ENCODE data around the gene ZNF280D.

ZNF280D gene

DNA sequence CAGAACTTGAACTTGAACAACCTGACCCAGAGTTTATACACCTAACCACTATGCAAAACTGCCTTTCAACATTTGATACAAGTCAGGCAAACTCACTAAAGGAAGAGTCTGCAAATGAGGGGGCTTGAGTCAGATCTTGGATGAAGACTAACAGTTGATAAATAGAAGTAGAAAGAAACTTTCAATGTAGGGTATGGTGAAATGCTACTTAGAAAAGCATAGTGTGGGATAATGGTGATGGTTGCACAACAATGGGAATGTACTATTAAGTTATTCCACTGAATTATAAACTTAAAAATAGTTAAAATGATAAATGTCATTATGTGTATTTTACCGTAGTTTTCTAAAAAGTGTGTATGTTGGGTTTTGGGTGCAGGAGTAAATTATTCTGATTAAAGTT lies 19.7 kb upstream of the ZNF280D start:
- no peak for DNase-seq (ENCODE audit: low spot score)

DNA sequence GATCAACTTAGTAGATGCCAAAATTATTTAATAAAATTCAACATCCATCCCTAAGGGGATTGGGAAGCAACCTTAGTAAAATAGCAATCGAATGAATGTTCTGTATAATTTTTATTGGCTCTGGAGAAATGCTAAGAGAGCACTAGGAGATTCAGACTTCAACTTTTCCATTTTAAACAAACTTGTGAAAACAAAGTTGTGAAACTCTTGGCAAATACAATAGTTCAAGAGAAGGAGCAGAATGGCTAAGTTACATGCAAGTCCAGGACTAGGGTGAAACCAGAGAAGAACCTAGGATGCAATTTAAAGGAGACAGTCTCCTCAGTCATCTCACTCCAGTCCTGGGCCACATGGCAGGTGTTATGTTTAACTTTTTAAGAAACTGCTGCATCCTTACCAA lies 16.7 kb upstream of the ZNF280D start:
- DNase-seq (ENCODE audit: low spot score): no peak

DNA sequence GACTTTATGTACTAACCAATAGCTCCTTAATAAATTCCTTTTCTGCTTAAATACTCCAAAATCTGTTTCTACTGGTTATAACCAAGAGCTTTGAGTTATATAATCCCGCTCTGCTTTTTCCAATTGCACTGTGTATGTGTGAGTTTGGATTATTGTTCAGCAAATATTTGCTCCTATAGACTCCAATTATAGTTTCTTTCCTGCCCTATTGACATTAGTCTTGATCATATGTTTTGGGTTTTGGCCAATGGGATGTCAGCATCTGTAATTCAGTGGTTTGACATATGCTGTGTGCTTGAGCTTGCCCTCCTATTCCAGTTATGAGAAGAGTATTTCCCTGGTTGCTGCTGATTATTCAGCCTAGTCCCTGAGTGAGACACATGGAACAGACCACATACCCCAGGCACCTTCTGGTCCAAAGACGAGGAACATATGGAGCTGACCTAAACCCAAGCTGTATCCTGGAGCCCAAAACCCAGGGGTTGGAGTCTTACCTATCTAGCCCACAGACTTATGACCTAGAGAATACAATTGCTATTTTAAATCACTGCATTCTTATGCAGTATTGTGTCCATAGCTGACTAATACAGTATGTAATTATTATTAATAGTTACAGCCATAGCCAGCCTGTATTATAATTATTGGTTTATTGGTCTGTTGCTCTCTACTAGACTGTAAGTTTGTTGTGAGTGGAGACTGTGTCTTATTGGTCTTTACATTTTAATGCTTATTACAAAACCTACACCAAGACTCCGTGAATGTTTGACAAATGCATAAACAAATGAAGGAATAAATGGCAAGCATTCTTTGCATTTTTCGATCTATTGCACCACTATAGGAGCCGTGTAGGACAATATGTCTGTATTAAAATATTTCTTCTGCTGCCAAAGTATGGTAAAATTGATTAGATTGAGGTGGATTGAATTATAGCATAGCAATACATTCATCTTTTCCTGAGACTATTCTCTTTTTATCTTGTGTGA lies 11.7 kb upstream of the ZNF280D start:
- DNase-seq (ENCODE audit: low spot score): peak; percentile 54

DNA sequence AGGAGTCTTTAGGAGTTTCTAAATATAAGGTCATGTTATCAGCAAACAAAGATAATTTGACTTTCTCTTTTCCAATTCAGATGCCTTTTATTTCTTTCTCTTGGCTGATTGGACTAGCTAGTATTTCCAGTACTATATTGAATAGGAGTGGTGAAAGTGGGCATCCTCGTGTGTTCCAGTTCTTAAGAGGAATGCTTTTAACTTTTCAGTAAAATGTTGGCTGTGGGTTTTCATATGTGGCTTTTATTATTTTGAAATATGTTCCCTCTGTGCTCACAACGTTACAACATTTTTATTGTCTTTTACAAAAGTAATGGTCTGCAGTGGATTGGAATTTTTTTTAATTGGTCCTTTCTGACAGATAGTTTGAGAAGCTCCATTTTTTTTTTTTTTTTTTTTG lies 8.2 kb upstream of the ZNF280D start:
- no peak for DNase-seq (ENCODE audit: low spot score)

DNA sequence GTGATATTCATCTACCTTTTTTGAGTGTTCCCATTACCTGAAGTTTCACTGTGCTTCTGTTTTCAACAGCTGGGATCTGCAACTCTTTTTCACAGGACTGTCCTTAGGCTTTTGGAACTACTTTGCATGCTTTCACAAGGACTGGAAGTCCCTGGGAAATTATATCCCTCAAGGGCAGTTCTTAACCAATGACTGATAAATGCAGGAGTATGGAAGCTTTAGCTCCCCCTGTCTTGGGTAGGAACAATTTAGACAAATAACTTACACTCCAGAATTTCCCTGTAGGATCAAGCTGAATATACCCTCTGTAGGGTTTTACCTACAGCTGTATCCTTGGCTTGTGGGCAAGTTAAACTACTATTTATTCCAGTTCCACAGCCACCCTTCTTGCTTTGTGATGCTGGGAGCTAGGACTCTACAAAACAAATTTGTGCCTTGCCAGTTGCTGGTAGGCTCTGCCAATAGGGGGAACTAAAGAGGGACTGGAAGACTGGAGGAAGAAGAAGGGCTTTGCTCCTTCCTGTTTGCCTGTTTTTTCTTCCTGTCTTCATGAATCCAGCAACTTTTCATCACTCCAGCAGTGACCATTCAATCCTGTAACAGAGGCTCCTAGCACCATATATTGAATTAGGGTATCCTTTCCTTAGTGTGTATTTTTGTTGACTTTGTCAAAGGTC lies 6.8 kb upstream of the ZNF280D start:
- DNase-seq (ENCODE audit: low spot score): no peak

DNA sequence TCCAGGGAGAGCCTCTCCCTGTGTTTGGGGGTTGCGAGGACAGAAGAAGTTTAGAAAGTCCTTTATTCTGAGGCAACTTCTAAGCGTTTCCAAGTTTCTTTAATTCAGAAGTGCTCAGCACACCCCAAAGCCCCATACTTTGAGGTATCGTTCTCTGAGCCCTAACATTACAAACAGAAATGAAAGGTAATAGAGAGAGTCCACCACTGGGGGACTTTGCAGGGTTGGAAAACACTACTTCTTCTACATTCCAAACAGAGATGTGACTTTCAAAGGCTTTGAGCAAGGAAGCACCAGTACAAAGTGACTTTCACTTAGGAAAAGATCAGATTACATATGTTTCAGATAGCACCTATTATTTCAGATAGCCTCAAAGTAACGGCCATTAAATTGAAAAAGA lies 6.2 kb upstream of the ZNF280D start:
- DNase-seq (ENCODE audit: low spot score): no peak

DNA sequence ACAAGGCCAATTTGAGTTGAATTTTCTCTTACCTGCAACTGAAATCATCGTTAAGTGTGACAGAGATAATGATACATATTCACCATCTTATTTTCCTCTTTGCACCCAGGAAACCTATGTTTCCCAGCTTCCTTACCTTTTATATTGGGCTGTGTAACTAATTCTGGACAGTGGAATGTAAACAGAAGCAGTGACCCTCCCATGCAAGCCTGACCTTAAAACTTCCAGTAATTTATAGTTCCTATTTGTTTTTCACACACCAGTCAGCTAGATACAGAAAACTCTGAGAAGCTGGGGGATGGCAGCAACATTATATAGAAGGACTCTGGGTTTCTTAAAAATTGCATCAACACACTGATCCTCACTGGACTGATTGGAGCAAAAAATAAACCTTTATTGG lies 4.5 kb upstream of the ZNF280D start:
- no peak for DNase-seq (ENCODE audit: low spot score)

DNA sequence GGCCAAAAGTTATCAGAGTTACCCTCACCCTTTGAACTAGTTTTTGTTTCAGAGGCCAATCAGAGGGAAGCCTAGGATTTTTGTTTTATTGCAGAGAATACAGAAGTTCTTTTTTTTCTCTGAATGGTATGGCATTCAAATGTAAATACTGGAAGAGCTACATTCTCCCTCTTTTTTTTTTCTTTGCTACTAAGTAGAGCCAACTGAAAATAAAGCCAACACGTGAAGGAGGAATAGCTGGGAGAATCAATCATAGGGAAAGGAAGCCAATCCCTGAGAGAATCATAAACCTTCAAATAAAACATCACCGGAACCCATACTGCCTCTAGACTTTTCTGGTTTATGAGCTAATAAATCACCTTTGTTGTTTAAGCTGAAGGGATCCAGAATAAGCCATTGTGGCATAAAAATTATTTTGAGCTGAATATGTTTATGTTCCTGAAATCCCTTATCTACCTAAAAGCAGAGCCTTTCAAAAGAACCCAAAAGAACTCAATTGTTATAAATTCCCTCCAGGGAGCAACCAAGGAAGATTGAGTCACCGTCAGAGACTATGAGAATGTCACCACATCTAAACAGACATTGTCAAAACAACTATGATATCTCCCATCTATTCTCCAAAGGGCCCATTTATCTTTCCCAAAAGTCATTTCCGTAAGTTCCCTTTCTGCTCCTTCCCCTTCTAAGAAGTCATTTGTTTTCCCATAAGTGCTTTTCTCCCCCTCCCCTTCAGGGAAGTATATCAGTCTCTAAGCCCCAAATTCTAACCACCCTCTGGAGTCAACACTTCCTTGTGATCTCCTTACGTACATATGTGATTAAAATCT lies 3.8 kb upstream of the ZNF280D start:
- no peak for DNase-seq (ENCODE audit: low spot score)

DNA sequence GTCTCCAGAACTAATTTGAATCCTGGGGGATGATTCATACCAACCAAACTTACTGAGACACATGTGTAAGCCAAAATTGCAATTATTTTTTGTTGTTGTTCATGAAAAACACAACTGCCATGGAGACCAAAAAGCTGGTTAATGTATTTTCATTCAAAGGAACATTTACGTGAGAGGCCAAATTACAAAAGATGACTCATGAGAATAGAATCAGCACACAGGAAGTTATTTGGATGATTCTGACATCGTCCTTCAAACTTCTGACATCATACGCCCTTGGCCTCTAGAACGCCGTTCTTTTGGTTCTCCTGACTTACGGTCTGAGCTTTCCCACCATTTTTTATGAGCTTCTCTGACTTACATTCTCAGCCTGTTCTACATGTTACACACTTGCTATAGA lies 3.0 kb upstream of the ZNF280D start:
- no peak for DNase-seq (ENCODE audit: low spot score)

DNA sequence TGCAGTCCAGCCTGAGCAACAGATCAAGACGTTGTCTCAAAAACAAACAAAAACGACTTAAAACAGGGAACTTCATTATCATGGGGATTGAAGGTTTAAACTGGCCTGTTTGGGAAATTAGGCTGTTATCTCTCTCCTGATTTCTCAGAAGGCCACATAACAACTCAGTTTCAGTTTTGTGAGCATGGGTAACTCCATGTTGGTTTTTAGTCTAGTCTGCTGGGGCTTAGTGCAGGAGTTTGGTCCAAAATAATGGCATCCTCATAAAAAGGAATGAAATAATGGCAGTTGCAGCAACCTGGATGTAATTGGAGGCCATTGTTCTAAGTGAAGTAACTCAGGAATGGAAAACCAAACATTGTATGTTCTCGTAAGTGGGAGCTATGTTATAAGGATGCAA lies 2.3 kb upstream of the ZNF280D start:
- no peak for DNase-seq (ENCODE audit: low spot score)

DNA sequence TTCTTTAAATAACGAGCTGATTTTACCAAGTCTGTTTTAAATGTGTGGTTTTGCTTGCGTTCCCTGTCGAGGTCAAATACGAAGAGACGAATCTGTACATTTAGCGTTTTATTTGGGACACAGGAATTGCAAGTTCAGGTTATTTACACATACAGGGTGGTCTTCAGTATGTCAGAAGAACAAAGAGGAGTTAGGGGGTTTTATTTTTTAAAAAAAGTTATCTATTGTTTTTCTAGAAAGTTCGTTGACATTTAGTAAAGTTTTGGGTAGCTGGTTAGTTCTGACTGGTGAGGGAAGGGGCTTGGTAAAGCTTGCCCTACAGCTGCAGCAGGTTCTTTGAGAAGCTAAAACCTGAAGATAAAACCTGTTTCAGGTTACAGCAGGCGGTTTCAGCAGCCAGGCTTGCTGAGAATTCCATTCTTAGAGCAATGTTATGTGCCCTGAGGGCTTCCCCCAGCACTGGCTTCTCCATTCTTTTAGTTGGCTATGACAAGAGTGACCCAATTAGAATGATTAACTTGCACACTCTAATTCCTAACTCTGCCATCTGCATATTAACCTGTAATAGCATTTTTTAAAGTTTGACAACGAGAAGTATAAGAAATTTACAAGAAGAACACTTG lies 815 bp upstream of the ZNF280D start:
- no peak for DNase-seq (ENCODE audit: low spot score)

DNA sequence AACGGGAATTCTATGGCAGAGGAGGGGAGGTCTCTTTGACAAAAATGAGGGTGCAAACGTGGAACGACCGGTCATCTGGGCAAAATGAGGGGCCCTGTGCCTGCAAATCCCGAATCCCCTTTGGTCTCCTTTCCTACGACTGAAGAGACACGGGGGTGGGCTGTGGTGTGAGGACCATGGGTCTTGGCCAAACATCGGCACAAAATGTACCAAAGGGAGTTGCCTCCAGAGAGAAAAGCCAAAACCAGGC lies 498 bp downstream of the ZNF280D start:
- peak; percentile 63 for DNase-seq (ENCODE audit: low spot score)

DNA sequence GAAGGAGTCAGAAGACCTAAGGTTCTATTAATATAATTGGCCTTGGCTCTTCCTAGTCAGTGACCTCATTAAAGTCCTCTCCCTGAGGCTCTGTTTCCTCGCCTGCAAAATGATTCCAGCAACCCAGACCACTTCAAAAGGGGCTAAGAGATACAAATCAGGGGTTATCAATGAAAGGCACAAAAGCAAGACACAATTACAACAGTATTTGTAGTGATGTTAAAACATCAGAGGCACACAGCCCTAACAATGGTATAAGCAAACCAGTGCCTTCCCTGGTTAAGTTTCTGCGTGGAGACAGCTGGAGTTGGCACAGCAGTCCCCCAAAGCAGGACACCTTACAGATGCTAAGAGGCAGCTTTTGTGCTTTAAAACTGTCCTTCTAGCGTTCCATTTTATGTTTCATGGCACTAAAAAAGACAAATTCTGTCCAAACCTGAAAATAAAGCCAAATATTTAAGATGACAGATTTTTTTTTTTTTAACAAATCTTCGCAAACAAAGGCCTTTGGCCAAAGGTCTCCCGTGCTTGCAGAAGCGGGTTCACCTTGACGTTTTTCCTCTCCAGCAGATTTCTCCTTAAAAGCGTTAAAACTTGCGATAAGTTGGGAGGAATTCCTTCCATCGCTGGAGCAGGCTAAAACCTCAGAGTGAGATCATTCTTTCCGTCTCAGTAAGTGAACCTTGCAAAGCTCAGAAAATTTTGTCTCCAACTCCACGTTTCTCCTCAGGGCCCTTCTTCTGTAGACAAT lies 999 bp downstream of the ZNF280D start:
- peak; percentile 47 for DNase-seq (ENCODE audit: low spot score)

DNA sequence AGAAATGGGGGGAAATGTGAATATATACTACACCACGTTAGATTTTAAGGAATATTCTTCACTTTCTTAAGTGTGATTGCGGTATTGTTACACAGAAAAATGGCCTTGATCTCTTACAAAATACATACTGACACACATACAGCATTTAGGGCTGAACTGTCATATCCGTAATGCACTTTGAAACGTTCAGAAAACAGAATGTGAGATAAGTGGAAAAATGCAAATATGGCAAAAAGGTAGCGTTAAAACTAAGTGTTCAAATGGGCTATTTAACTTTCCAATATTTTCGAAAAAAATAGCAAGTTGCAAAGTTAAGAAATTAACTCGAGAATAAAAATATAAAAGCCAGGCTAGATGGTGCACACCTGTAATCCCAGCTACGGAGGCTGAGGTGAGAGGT lies 1.8 kb downstream of the ZNF280D start:
- no peak for DNase-seq (ENCODE audit: low spot score)

DNA sequence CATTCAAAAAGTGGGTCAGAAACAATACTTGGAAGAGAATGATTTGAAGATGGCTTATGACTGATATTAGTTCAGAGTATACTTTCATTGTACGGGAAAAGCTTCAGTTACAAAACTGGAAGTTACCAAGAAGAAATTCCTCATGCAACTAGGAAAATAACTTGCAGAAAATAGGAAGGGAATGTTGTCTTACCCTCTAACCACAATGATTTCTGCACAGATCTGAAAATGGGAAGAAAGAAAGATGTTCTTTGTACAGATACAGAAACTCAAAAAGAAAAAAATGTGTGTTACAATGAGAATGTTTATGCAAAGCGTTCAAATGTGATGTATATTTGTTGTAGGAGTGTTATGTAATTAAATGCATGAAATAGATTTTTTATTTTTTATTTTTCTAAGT lies 3.7 kb downstream of the ZNF280D start:
- no peak for DNase-seq (ENCODE audit: low spot score)

DNA sequence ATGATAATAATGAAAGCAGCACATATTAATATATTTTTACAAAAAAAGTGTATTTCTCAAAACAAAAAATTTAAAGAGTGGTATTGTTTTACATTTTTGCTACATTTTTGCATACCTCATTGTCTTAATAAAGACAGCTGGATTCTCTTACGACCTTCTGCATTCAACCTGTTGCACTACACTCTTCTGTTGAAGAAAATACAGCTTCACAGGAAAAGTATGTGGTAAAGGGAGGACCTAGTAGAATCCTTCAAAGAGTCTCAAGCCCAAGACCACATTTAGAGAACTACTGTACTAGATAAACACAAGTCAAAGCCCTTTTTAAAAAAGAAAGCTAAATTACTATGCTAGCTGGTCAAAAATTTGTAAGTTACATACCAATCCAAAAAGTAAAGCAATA lies 7.9 kb downstream of the ZNF280D start:
- DNase-seq (ENCODE audit: low spot score): no peak

DNA sequence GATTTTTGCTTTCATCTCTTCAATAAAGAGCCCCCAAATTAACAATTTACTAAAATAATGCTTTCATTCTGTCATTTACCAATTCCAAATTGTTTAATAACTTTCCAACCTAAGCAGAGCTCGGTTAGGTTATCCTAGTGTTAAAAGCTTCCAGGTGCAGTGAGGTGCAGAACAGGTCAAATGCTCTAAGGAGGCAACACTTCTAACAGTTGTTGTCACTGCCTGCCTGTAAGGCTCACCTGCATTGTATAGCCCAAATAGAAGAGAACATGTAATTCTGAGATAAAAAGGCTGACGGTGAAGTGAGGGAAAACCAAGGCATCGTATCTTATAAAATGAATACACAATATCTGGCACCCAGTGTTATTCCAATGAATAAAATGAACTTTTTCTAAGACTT lies 9.1 kb downstream of the ZNF280D start:
- DNase-seq (ENCODE audit: low spot score): no peak

DNA sequence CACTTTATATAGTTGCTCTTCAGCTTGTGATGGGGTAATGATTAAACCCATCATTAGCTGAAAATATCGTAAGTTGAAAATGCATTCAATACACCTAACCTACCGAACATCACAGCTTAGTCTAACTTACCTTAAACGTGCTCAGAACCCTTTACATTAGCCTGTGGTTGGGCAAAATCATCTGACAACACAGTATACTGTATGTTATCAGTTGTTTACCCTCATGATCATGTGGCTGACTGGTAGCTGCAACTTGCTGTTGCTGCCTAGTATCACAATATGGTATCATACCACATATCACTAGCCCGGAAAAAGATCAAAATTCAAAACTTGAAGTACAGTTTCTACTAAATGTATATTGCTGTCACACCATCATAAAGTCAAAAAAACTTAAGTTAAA lies 9.5 kb downstream of the ZNF280D start:
- no peak for DNase-seq (ENCODE audit: low spot score)

DNA sequence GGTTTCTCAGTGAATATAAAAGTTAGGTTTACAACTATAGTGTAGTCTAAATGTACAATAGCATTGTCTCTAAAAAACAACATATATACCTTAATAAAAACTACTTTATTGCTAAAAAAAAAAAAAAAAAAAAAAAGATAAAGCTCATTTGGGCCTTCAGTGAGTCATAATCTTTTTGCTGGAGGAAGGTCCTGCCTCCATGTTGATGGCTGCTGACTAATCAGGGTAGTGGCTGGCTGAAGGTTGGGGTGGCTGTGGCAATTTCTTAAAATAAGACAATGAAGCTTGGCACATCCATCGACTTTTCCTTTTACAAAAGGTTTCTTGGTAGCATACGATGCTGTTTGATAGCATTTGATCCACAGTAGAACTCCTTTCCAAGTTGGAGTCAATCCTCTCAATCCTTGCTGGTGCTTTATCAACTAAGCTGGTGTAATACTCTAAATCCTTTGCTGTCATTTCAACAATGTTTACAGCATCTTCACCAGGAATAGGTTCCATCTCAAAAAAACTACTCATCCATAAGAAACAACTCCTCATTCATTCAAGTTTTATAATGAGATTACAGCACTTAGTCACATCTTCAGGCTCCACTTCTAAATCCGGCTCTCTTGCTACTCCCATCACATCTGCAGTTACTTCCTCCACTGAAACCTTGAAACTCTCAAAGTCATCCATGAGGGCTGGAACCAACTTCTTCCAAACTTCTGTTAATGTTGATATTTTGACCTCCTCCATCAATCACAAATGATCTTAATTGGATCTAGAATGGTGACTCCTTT lies 13.3 kb downstream of the ZNF280D start:
- DNase-seq (ENCODE audit: low spot score): no peak

DNA sequence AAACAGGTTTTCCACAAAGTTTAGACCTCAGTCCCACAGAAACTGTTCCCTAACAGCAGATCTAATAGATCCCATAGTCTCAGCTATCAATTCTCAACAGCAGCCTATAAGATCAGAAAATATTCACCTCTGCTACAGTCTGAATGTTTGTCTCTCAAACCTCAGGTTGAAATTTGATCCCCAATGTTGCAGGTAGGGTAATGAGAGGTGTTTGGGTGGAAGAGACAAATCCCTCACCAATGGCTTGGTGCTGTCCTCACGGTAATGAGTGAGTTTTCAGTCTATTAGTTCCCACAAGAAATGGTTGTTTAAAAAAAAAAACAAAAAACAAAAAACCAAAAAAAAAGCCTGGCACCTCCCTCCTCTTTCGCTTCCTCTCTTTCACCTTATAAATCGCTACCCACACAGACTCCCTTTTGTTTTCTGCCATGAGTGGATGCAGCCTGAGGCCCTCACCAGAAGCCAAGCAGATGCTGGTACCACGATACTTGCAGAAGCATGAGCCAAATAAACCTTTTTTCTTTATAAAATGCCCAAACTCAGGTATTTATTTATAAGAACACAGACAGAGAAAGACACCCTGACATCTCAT lies 14.2 kb downstream of the ZNF280D start:
- DNase-seq (ENCODE audit: low spot score): no peak

DNA sequence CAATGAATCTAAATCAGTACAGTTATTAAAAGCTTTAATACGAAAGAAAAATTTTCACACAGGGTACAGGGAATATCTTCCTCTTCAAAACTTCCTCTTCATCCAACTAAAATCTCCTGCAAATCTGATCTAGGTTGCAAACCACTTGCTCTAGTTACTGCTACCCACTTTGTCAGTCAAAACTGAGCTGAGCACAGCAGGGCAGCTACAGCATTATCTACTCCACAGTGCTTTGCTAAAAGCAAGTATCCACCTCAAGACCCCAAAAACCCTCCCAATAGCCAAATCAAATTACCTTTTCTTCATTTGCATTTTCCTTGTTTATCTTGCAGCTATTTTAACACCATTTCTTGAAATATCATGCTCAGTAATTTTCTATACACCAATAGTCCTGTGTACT lies 14.7 kb downstream of the ZNF280D start:
- no peak for DNase-seq (ENCODE audit: low spot score)
